SH-SY5Y (cell line): ENCODE measurements around the gene GOLGA6L2.

Experiments
- GATA2 ChIP-seq: IDR thresholded peaks from 2 replicates; pipeline ENCODE4 v1.6.1; 2011; ENCODE audit warnings: mild to moderate bottlenecking, low read depth, low read length
- GATA3 ChIP-seq: IDR thresholded peaks from 2 replicates; pipeline ENCODE4 v1.6.1; 2011; ENCODE audit warnings: low read depth, mild to moderate bottlenecking, low read length, moderate library complexity

Gene GOLGA6L2

GRCh38 chr15:23447107-23447500 is at the start of gene GOLGA6L2:
GOLGA6L2 (minus strand) TSS chr15:23447243; CDS start chr15:23447181, 62 bp downstream.
- TF ChIP-seq GATA3 (no peak), GATA2 (no peak)

- TF ChIP-seq GATA3 (no peak), GATA2 (no peak)
Observed at GRCh38 chr15:23484870-23485269, 37.8 kb upstream of the GOLGA6L2 start.

- no peak for TF ChIP-seq GATA3
- TF ChIP-seq GATA2 = no peak
Observed at GRCh38 chr15:23483821-23484299, 36.8 kb upstream of the GOLGA6L2 start.

- TF ChIP-seq GATA2 = no peak
- TF ChIP-seq GATA3 = no peak
Observed at GRCh38 chr15:23482764-23483489, 35.9 kb upstream of the GOLGA6L2 start.

- TF ChIP-seq GATA3 (no peak), GATA2 (no peak)
Observed at GRCh38 chr15:23482228-23482627, 35.2 kb upstream of the GOLGA6L2 start.

- TF ChIP-seq GATA2 (no peak), GATA3 (no peak)
Observed at GRCh38 chr15:23477920-23478319, 30.9 kb upstream of the GOLGA6L2 start.

GRCh38 chr15:23472678-23473077 is 25.6 kb upstream of the GOLGA6L2 start:
- no peak for TF ChIP-seq GATA2
- no peak for TF ChIP-seq GATA3

- no peak for TF ChIP-seq GATA2
Observed at GRCh38 chr15:23472033-23472432, 25.0 kb upstream of the GOLGA6L2 start.

- TF ChIP-seq GATA2 (no peak), GATA3 (no peak)
Observed at GRCh38 chr15:23467110-23467600, 20.1 kb upstream of the GOLGA6L2 start.

- no peak for TF ChIP-seq GATA2
- TF ChIP-seq GATA3 = no peak
Observed at GRCh38 chr15:23457890-23458289, 10.8 kb upstream of the GOLGA6L2 start.

- TF ChIP-seq GATA3 (no peak), GATA2 (no peak)
Observed at GRCh38 chr15:23446215-23447106, 582 bp downstream of the GOLGA6L2 start.

- TF ChIP-seq GATA2 (no peak), GATA3 (no peak)
Observed at GRCh38 chr15:23444269-23444668, 2.8 kb downstream of the GOLGA6L2 start.

GRCh38 chr15:23441204-23441603 is 5.8 kb downstream of the GOLGA6L2 start:
- TF ChIP-seq GATA2 = no peak
- no peak for TF ChIP-seq GATA3

- no peak for TF ChIP-seq GATA2
- no peak for TF ChIP-seq GATA3
Observed at GRCh38 chr15:23440596-23440995, 6.4 kb downstream of the GOLGA6L2 start.
